Nephron progenitor cell (in vitro differentiated cells): Measurements from ENCODE around the gene IDS.
"Not testable (repeated sequence)": the region's sequence is repeated elsewhere in the genome, so short reads cannot be mapped to it uniquely, and the experiment has no call there.

ENCODE experiments used
- DNase-seq: peaks from one replicate; pipeline ENCODE4 v3.0.0; 2021
- H3K27ac Mint-ChIP-seq: 2 replicates; pipeline ENCODE4 v1.8.0; 2021; ENCODE audit warnings: mild to moderate bottlenecking, moderate library complexity, mixed read lengths
- H3K27me3 Mint-ChIP-seq: 2 replicates; pipeline ENCODE4 v1.8.0; 2021; ENCODE audit warnings: mild to moderate bottlenecking, low read depth, mixed read lengths; ENCODE audit not compliant: poor library complexity
- H3K36me3 Mint-ChIP-seq: 2 replicates; pipeline ENCODE4 v1.8.0; 2021; ENCODE audit warnings: low read depth, mixed read lengths
- H3K4me1 Mint-ChIP-seq: 2 replicates; pipeline ENCODE4 v1.8.0; 2021; ENCODE audit warnings: mixed read lengths
- H3K4me3 Mint-ChIP-seq: 2 replicates; pipeline ENCODE4 v1.8.0; 2021; ENCODE audit warnings: mild to moderate bottlenecking, moderate library complexity, mixed read lengths
- H3K9me3 Mint-ChIP-seq: 2 replicates; pipeline ENCODE4 v1.8.0; 2021; ENCODE audit warnings: mild to moderate bottlenecking, moderate library complexity, mixed read lengths
- TF ChIP-seq, protein P1 (sequence below): fragments of 200-600 bp; sonication (generic); IDR thresholded peaks from 2 replicates; pipeline ENCODE4 v1.5.0; 2021; ENCODE audit warnings: antibody characterized with exemption

The IDS gene

DNA sequence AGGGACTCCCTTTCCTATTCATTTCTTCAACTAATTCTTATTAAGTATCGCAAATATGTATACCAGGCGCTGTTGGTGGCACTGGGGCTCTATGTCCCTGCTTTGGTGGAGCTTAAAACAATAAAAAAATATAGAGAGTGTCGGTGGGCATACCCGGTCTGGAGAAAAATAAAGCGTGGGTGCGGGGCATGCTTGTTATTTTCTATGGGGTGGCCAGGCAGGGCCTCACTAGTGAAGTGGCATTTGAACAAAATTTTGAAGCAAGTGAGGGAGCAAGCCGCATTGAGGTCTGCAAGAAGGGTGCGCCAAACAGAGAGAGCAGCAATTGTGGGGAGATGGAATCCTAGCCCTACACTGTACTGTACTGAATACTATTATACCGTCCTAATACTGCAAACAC is 565 bp upstream of the IDS start:
- no peak overlapping the region for H3K27ac Mint-ChIP-seq
- TF ChIP-seq, protein P1, sequence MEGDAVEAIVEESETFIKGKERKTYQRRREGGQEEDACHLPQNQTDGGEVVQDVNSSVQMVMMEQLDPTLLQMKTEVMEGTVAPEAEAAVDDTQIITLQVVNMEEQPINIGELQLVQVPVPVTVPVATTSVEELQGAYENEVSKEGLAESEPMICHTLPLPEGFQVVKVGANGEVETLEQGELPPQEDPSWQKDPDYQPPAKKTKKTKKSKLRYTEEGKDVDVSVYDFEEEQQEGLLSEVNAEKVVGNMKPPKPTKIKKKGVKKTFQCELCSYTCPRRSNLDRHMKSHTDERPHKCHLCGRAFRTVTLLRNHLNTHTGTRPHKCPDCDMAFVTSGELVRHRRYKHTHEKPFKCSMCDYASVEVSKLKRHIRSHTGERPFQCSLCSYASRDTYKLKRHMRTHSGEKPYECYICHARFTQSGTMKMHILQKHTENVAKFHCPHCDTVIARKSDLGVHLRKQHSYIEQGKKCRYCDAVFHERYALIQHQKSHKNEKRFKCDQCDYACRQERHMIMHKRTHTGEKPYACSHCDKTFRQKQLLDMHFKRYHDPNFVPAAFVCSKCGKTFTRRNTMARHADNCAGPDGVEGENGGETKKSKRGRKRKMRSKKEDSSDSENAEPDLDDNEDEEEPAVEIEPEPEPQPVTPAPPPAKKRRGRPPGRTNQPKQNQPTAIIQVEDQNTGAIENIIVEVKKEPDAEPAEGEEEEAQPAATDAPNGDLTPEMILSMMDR: no peak
- H3K9me3 Mint-ChIP-seq: peaks cover 34% of the 10 kb centered on the region
- DNase-seq: no peak
- H3K4me3 Mint-ChIP-seq: peak overlapping the region; percentile 93
- peaks cover 15% of the 10 kb centered on the region for H3K27me3 Mint-ChIP-seq
- H3K36me3 Mint-ChIP-seq: no peaks in the 10 kb centered on the region
- H3K4me1 Mint-ChIP-seq: peaks cover 32% of the 10 kb centered on the region

DNA sequence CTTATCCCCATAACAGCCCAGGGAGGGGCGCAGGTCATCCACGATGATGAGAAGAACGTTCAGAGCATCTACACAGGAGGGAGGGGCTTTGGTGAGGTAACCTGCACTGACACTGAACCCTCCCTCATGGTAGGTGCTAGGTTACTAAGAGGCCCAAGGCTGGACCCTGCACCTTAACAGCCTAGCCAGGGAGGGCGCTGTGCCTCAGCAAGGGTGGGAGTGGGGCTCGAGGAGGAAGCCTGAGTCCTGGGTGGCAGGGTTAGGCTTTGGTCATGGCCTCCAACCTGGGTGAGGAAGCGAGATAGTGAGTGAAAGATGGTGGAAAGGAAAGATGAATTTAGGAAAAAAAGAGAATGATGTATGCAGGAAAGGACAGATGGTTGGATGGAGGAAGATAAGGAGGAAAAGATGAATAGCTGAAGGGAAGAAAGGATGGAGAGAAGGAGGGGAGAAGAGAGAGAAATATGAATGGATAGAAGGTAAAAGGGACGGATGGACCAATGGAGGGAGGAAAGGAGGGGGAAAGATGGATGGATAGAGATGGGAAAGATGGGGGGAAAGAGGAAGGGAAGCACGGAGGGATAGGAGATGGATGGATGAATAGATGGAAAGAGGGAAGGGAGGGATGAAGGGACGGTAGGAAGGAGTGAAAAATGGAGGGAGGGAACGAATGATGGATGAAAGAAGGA is 736 bp downstream of the IDS start:
- Mint-ChIP-seq H3K9me3 (peaks cover 40% of the 10 kb centered on the region), H3K4me1 (peaks cover 24% of the 10 kb centered on the region), H3K4me3 (peak overlapping the region; percentile 93), H3K27me3 (peaks cover 12% of the 10 kb centered on the region), H3K27ac (peak overlapping the region; percentile 93), H3K36me3 (peaks cover 5% of the 10 kb centered on the region)
- TF ChIP-seq, protein P1: no peak
- peak; percentile 23 for DNase-seq

DNA sequence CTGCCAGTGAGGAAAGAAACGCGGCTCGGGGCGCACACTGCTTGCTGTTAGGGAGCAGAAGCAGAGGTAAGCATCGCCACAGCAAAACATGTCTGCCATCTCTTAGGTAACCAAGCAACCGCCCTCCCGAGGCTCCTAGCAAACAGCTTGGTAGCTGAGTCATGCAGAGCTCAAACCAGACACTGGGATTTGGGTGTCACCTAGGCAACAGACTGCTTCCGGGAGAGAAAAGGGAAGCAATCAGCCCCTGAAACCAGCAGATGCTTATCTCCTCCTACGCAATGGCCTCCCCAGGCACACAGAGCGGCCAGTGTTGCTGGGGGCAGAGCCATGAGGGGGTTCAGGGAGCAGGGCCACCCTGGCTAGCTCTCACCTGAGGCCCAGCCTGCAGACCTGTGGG is 1.7 kb downstream of the IDS start:
- H3K27me3 Mint-ChIP-seq, H3K4me3 Mint-ChIP-seq, H3K36me3 Mint-ChIP-seq, H3K27ac Mint-ChIP-seq, DNase-seq: not testable (repeated sequence)
- Mint-ChIP-seq H3K4me1 (peaks cover 24% of the 10 kb centered on the region), H3K9me3 (peaks cover 33% of the 10 kb centered on the region)

DNA sequence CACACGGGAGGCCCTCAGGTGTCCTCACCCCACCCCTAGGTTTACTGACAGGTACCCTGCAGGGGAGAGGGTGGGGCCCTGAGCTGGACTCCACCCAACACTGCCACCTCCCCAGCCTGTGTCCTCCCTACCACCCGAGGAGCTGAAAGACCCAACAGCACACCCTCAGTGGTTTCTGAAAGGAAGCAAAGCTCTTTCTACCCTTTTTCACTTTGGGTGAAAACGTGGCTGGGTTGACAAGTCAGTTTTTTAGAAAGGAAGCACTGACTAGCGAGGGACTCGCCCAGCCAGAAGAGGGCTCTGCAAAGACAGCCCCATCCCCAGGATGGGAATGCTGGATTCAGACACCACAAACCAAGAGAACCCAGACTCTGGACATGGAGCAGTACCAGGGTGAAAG is 2.2 kb downstream of the IDS start:
- H3K27ac Mint-ChIP-seq, H3K27me3 Mint-ChIP-seq, H3K4me3 Mint-ChIP-seq, DNase-seq: not testable (repeated sequence)
- Mint-ChIP-seq H3K4me1 (peaks cover 24% of the 10 kb centered on the region), H3K36me3 (peaks cover 14% of the 10 kb centered on the region), H3K9me3 (peaks cover 33% of the 10 kb centered on the region)

DNA sequence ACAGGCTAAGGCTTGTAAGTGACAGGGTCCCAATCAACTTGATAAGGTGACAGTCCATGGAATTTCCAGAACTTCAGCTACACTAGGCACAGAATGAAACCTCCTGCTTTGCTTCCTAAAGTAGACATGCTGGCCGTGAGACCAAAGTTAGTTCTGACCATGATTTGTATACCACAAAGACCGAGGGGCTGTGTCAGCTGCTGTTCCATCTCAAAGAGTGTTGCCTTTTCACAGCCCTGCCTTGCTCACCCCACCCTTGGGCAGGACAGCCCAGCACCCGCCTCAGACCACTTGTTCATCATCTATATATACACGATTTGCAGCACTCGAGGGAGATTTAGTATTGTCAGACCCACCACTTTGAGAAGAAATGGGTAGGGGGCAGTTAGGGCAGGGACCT is 5.3 kb downstream of the IDS start:
- peaks cover 3% of the 10 kb centered on the region for H3K27me3 Mint-ChIP-seq
- TF ChIP-seq, protein P1: no peak
- H3K9me3 Mint-ChIP-seq: peaks cover 26% of the 10 kb centered on the region
- H3K4me3 Mint-ChIP-seq: no peak overlapping the region
- peaks cover 8% of the 10 kb centered on the region for H3K4me1 Mint-ChIP-seq
- no peak overlapping the region for H3K27ac Mint-ChIP-seq
- H3K36me3 Mint-ChIP-seq: peaks cover 37% of the 10 kb centered on the region
- no peak for DNase-seq

GRCh38 chrX:149498767-149499166 is 6.3 kb downstream of the IDS start:
- Mint-ChIP-seq H3K4me3 (no peak overlapping the region), H3K4me1 (no peaks in the 10 kb centered on the region), H3K27me3 (peaks cover 3% of the 10 kb centered on the region), H3K9me3 (peaks cover 20% of the 10 kb centered on the region), H3K36me3 (peaks cover 38% of the 10 kb centered on the region), H3K27ac (no peak overlapping the region)
- DNase-seq: no peak
- TF ChIP-seq, protein P1: no peak

GRCh38 chrX:149497626-149498025 is 7.5 kb downstream of the IDS start:
- peaks cover 3% of the 10 kb centered on the region for H3K27me3 Mint-ChIP-seq
- peaks cover 20% of the 10 kb centered on the region for H3K9me3 Mint-ChIP-seq
- TF ChIP-seq, protein P1: no peak
- H3K4me3 Mint-ChIP-seq: no peak overlapping the region
- peaks cover 38% of the 10 kb centered on the region for H3K36me3 Mint-ChIP-seq
- H3K27ac Mint-ChIP-seq: no peak overlapping the region
- no peaks in the 10 kb centered on the region for H3K4me1 Mint-ChIP-seq
- DNase-seq: no peak
